K562 (cell line): Measurements from ENCODE around the gene PCNX2. TPM values are rescaled to one million over a fixed set of nuclear protein-coding genes. Genes with fewer than 3 reads are reported as not detected.

Experiments used
- ATAC-seq: fragments of 200-7000 bp; cut with Tn5 transposase; 3 replicates; pipeline ENCODE4 v1.9.1; 2020; ENCODE audit warnings: moderate library complexity
- BruUV-seq: library from RNA; stranded (reverse); fragments of 400-500 nt; replicated peaks from 2 replicates; lab custom pipeline; 2021; lab: Mats Ljungman, UMichigan
- CTCF ChIA-PET: fragments of 300-600 bp; formaldehyde crosslinking; extraction: SDS; loops from one replicate; lab custom pipeline; 2021; ENCODE audit warnings: low intra/inter-chr PET ratio; lab: Yijun Ruan, JAX
- POLR2A ChIA-PET: fragments of 300-600, 350-650 bp; sonication (Branson Sonifier 250); formaldehyde crosslinking; extraction: SDS; loops from one replicate; lab custom pipeline; 2021; ENCODE audit warnings: antibody characterized with exemption, inconsistent platforms; lab: Yijun Ruan, JAX
- DNase-seq, 4 experiments: peaks; one replicate each; pipeline versions ENCODE4 v3.0.0 to v3.0.0-alpha.2; 2011 to 2018; ENCODE audit warnings: low spot score in 3 of 4, mixed read lengths in 3 of 4; ENCODE audit errors: extremely low read depth in 1 of 4
- FAIRE-seq: peaks from 2 replicates; lab custom pipeline; 2011; peaks lifted over from hg19 to GRCh38; lab: Jason Lieb, UNC
- H2AFZ ChIP-seq: 2 replicates; pipeline ENCODE4 v1.6.0; 2011; ENCODE audit warnings: low read depth, low read length, control low read depth, inconsistent platforms
- H3K27ac ChIP-seq: fragments of 200-600 bp; 3 replicates; pipeline ENCODE4 v1.8.0; 2011; ENCODE audit warnings: low read depth, mild to moderate bottlenecking, control low read depth, inconsistent platforms, low read length, moderate library complexity, mixed read lengths; ENCODE audit errors: extremely low read depth
- H3K27me3 ChIP-seq, 2 experiments: fragments of 300-600 bp in 1 of 2; 2 replicates in 1 of 2; 3 replicates in 1 of 2; pipeline versions ENCODE4 v1.6.0 to v1.8.0; 2011; ENCODE audit warnings: inconsistent platforms in 2 of 2, low read length in 2 of 2, mild to moderate bottlenecking in 1 of 2, mixed read lengths in 1 of 2, moderate library complexity in 1 of 2; ENCODE audit not compliant: control insufficient read depth in 2 of 2, insufficient read depth in 2 of 2
- H3K36me3 ChIP-seq: fragments of 300-600 bp; 3 replicates; pipeline ENCODE4 v1.8.0; 2011; ENCODE audit warnings: mild to moderate bottlenecking, low read length, inconsistent platforms; ENCODE audit not compliant: control insufficient read depth, insufficient read depth
- H3K4me1 ChIP-seq, 2 experiments: fragments of 200-600 bp in 1 of 2; replicated peaks in 1 of 2; 2 replicates in 1 of 2; 3 replicates in 1 of 2; pipeline versions ENCODE4 v1.5.1 to v1.8.0; 2011; ENCODE audit warnings: inconsistent platforms in 2 of 2, low read length in 2 of 2, mild to moderate bottlenecking in 1 of 2, mixed read lengths in 1 of 2, moderate library complexity in 1 of 2; ENCODE audit not compliant: control insufficient read depth in 2 of 2, insufficient read depth in 2 of 2
- H3K4me2 ChIP-seq: 2 replicates; pipeline ENCODE4 v1.6.1; 2011; ENCODE audit warnings: low read length, control low read depth, inconsistent platforms, mixed read lengths; ENCODE audit not compliant: insufficient read depth
- H3K4me3 ChIP-seq: fragments of 200-600 bp; sonication (generic), shearing (Covaris generic); 2 replicates; pipeline ENCODE4 v1.5.1; 2016; ENCODE audit warnings: control low read depth, inconsistent platforms
- H3K79me2 ChIP-seq: fragments of 200-600 bp; 3 replicates; pipeline ENCODE4 v1.8.0; 2011; ENCODE audit warnings: low read length, inconsistent platforms; ENCODE audit not compliant: control insufficient read depth, insufficient read depth
- H3K9ac ChIP-seq, 2 experiments: 2 replicates each; pipeline versions ENCODE4 v1.6.0 to v1.6.1; 2011; ENCODE audit warnings: low read depth in 2 of 2, low read length in 2 of 2, control low read depth in 1 of 2, inconsistent platforms in 1 of 2, mild to moderate bottlenecking in 1 of 2, mixed read lengths in 1 of 2; ENCODE audit not compliant: insufficient read depth in 1 of 2
- H3K9me1 ChIP-seq: one replicate; pipeline ENCODE4 v1.6.0; 2011; ENCODE audit warnings: inconsistent platforms, mild to moderate bottlenecking, low read length, moderate library complexity; ENCODE audit not compliant: control insufficient read depth, insufficient read depth
- H3K9me3 ChIP-seq: replicated peaks from 2 replicates; pipeline ENCODE4 v1.5.1; 2011; ENCODE audit warnings: low read depth, low read length, inconsistent platforms; ENCODE audit not compliant: control insufficient read depth, insufficient read depth
- H4K20me1 ChIP-seq: replicated peaks from 2 replicates; pipeline ENCODE4 v1.6.1; 2011; ENCODE audit warnings: low read length, inconsistent platforms, mixed read lengths; ENCODE audit not compliant: control insufficient read depth, insufficient read depth
- DIDO1 ChIP-seq: fragments of 450-650 bp; IDR thresholded peaks from 2 replicates; pipeline ENCODE4 v1.6.1; 2016; ENCODE audit warnings: low read depth, missing biosample characterization, missing genetic modification characterization
- FOXK1 ChIP-seq: sonication (generic); formaldehyde crosslinking; IDR thresholded peaks from 2 replicates; pipeline ENCODE4 v1.8.0; 2022; ENCODE audit warnings: missing genetic modification reagents, mild to moderate bottlenecking, borderline replicate concordance
- HMG20B ChIP-seq: fragments of 250-450 bp; sonication (Bioruptor Pico); IDR thresholded peaks from 2 replicates; pipeline ENCODE4 v1.5.0; 2021; ENCODE audit warnings: mild to moderate bottlenecking
- RREB1 ChIP-seq: fragments of 250-450 bp; sonication (Bioruptor Pico); IDR thresholded peaks from 2 replicates; pipeline ENCODE4 v1.4.0; 2020
- SP1 ChIP-seq: sonication (generic); formaldehyde crosslinking; IDR thresholded peaks from 2 replicates; pipeline ENCODE4 v1.8.1; 2022; ENCODE audit warnings: mild to moderate bottlenecking, missing genetic modification reagents
- WGBS: fragments of 100-300 bp; shearing (Covaris generic); methylation state at CpG from one replicate; pipeline ENCODE4 v1.1.6; 2016; ENCODE audit warnings: low coverage, mixed read lengths; ENCODE audit not compliant: insufficient coverage; ENCODE audit errors: missing lambda C conversion rate; 5-methylcytosine and 5-hydroxymethylcytosine counted together
- in situ Hi-C: fragments of 300-500 bp; cut with MboI; formaldehyde crosslinking; loops from 4 replicates; pipeline ENCODE4 v1.15.0; 2018; ENCODE audit warnings: inconsistent platforms, mixed read lengths
- intact Hi-C: fragments of 100-400 bp; cut with micrococcal nuclease; formaldehyde crosslinking; loops from 2 replicates; pipeline ENCODE4 v1.14.2; 2022
- polyA plus RNA-seq, 8 experiments: library from polyadenylated mRNA; depleted of rRNA in 4 of 8; stranded (reverse) in 5 of 8; unstranded in 3 of 8; fragments of >200 nt; fragmentation: Nextera tagmentation in 2 of 8; fragmentation: Illumina TruSeq in 1 of 8; extraction: Ambion mirVana in 2 of 8; extraction: Trizol in 1 of 8; gene quantifications; 2 replicates each; pipeline versions ENCODE4 v1.2.1 to v1.2.3, GENCODE V29; 2011 to 2014; ENCODE audit warnings: inconsistent platforms in 1 of 8, missing spikeins in 1 of 8
- total RNA-seq, 7 experiments: library from RNA; depleted of rRNA in 6 of 7; stranded (reverse); fragments of >200 nt in 6 of 7; fragmentation: Illumina TruSeq in 2 of 7; extraction: Trizol in 2 of 7; gene quantifications; 2 replicates each; pipeline versions ENCODE4 v1.2.1 to v1.2.3, GENCODE V29; 2011 to 2021; ENCODE audit warnings: low replicate concordance in 1 of 7

PCNX2 gene
- total and polyA plus RNA-seq, 9 of the 15 experiments (the other 6 are each of a cell fraction or from before 2014, with no cell fraction given): 0.07 to 0.33 TPM; not detected in 7

DNA sequence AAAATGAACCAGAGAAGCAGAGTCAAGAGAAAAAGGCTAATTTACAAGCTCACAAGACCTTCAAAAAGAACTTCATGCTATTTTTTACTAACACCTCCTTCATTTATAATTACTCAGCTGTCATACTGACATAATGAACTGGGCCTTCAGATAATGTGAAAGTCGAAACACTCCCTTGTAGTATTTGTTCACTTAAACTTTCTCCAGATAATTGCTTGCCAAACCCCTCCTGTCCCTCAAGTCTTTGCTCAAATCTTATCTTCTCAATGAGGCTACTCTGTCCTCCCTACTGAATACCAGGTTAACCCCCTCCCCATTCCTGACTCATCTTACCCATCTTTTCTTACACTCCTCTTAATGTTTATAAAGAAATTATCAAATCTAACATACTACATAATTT, 20.9 kb upstream of the PCNX2 start:
- H2AFZ ChIP-seq: no peak overlapping the region
- in situ Hi-C loops: no loop called here
- FAIRE-seq (no peak), ATAC-seq (no peak), DNase-seq (no peak)
- H4K20me1 ChIP-seq: no peaks in the 10 kb centered on the region
- H3K27ac ChIP-seq: no peak overlapping the region
- TF ChIP-seq HMG20B (CRISPR knock-in tag) (no peak), FOXK1 (CRISPR knock-in tag) (no peak), RREB1 (CRISPR knock-in tag) (no peak), DIDO1 (tag) (no peak), SP1 (CRISPR knock-in tag) (no peak)
- H3K4me3 ChIP-seq: no peak overlapping the region
- H3K9me1 ChIP-seq: no peaks in the 10 kb centered on the region
- CTCF ChIA-PET: no interaction called here
- intact Hi-C loops: no loop called here
- H3K9me3 ChIP-seq: no peaks in the 10 kb centered on the region
- no peaks in the 10 kb centered on the region for H3K4me1 ChIP-seq
- no peaks in the 10 kb centered on the region; a peak in 4 of 5 replicates for H3K27me3 ChIP-seq
- no peaks in the 10 kb centered on the region for H3K36me3 ChIP-seq
- H3K79me2 ChIP-seq: no peaks in the 10 kb centered on the region
- no peak overlapping the region for H3K4me2 ChIP-seq
- WGBS: 0% methylated on average over 1 of the region's 1 CpG
- POLR2A ChIA-PET: interaction anchor here (1.3 kb wide), 1 partner anchor 26 kb away, joined by 3 read pairs; no protein-coding TSS in a partner anchor
- no TSS peak for BruUV-seq
- H3K9ac ChIP-seq: no peak overlapping the region
